WTC11 (cell line): Measurements from ENCODE around the gene CSTF1. TPM values are rescaled to one million over a fixed set of nuclear protein-coding genes. Genes with fewer than 3 reads are reported as not detected.

Source experiments
- ATAC-seq: fragments of 200-7000 bp; cut with Tn5 transposase; 2 replicates; pipeline ENCODE4 v1.10.0; 2021; ENCODE audit warnings: mild to moderate bottlenecking, moderate library complexity
- CTCF ChIA-PET: fragments of 300-600 bp; sonication (Branson Sonifier 250); formaldehyde crosslinking; loops from one replicate; lab custom pipeline; 2021; ENCODE audit warnings: antibody characterized with exemption; lab: Charles Lee
- POLR2A ChIA-PET: fragments of 350-600 bp; sonication (Branson Sonifier 250); formaldehyde crosslinking; loops from one replicate; lab custom pipeline; 2021; ENCODE audit warnings: antibody characterized with exemption; lab: Charles Lee
- DNase-seq: peaks from one replicate; pipeline ENCODE4 v3.0.0; 2021; ENCODE audit warnings: low spot score
- H3K27ac Mint-ChIP-seq: 2 replicates; pipeline ENCODE4 v1.8.0; 2021; ENCODE audit warnings: mixed read lengths
- H3K27me3 Mint-ChIP-seq: 2 replicates; pipeline ENCODE4 v1.8.0; 2021; ENCODE audit warnings: low read depth, mild to moderate bottlenecking, moderate library complexity, mixed read lengths
- H3K36me3 Mint-ChIP-seq: 2 replicates; pipeline ENCODE4 v1.8.0; 2021; ENCODE audit warnings: mixed read lengths
- H3K4me1 Mint-ChIP-seq: 2 replicates; pipeline ENCODE4 v1.8.0; 2022; ENCODE audit warnings: mixed read lengths
- H3K4me3 Mint-ChIP-seq: 2 replicates; pipeline ENCODE4 v1.8.0; 2021; ENCODE audit warnings: mild to moderate bottlenecking, moderate library complexity, mixed read lengths
- H3K9me3 Mint-ChIP-seq: 2 replicates; pipeline ENCODE4 v1.8.0; 2021; ENCODE audit warnings: mixed read lengths
- ATF1 ChIP-seq: sonication (generic); formaldehyde crosslinking; IDR thresholded peaks from 2 replicates; pipeline ENCODE4 v1.8.1; 2023; ENCODE audit warnings: mild to moderate bottlenecking, moderate library complexity, missing genetic modification reagents
- ESRRA ChIP-seq: sonication (generic); formaldehyde crosslinking; IDR thresholded peaks from 2 replicates; pipeline ENCODE4 v1.8.1; 2022; ENCODE audit warnings: mild to moderate bottlenecking, missing genetic modification reagents, borderline replicate concordance
- GTF2I ChIP-seq: fragments of 250-450 bp; sonication (Bioruptor Pico); conservative IDR thresholded peaks from 2 replicates; pipeline ENCODE4 v1.4.0; 2021; ENCODE audit warnings: mild to moderate bottlenecking
- MXD4 ChIP-seq: fragments of 250-450 bp; sonication (Bioruptor Pico); IDR thresholded peaks from 2 replicates; pipeline ENCODE4 v1.8.0; 2021; ENCODE audit warnings: mild to moderate bottlenecking, moderate library complexity, borderline replicate concordance
- MYBL2 ChIP-seq: sonication (generic); formaldehyde crosslinking; IDR thresholded peaks from 2 replicates; pipeline ENCODE4 v1.8.1; 2023; ENCODE audit warnings: mild to moderate bottlenecking, moderate library complexity, missing genetic modification reagents
- NFYB ChIP-seq: sonication (generic); formaldehyde crosslinking; conservative IDR thresholded peaks from 2 replicates; pipeline ENCODE4 v1.8.0; 2022; ENCODE audit warnings: low read depth, missing genetic modification reagents
- RELA ChIP-seq: sonication (generic); formaldehyde crosslinking; IDR thresholded peaks from 2 replicates; pipeline ENCODE4 v1.8.1; 2022; ENCODE audit warnings: missing genetic modification reagents, mild to moderate bottlenecking, borderline replicate concordance
- SOX15 ChIP-seq: fragments of 250-450 bp; sonication (Bioruptor Pico); IDR thresholded peaks from 2 replicates; pipeline ENCODE4 v1.9.0; 2021; ENCODE audit warnings: mild to moderate bottlenecking
- TCF7 ChIP-seq: sonication (generic); formaldehyde crosslinking; IDR thresholded peaks from 2 replicates; pipeline ENCODE4 v1.8.0; 2022; ENCODE audit warnings: mild to moderate bottlenecking, low read depth, missing genetic modification reagents, moderate library complexity
- TEAD4 ChIP-seq: sonication (generic); formaldehyde crosslinking; IDR thresholded peaks from 2 replicates; pipeline ENCODE4 v1.8.0; 2022; ENCODE audit warnings: mild to moderate bottlenecking, missing genetic modification reagents
- ZNF121 ChIP-seq: sonication (generic); formaldehyde crosslinking; IDR thresholded peaks from 2 replicates; pipeline ENCODE4 v1.8.0; 2023; ENCODE audit warnings: missing genetic modification reagents
- ZNF263 ChIP-seq: sonication (generic); formaldehyde crosslinking; IDR thresholded peaks from 2 replicates; pipeline ENCODE4 v1.8.1; 2022; ENCODE audit warnings: low read depth, mild to moderate bottlenecking, moderate library complexity, missing genetic modification reagents
- ZNF317 ChIP-seq: sonication (generic); formaldehyde crosslinking; IDR thresholded peaks from 2 replicates; pipeline ENCODE4 v1.8.1; 2023; ENCODE audit warnings: low read depth, mild to moderate bottlenecking, moderate library complexity, missing genetic modification reagents, borderline replicate concordance
- ZNF423 ChIP-seq: fragments of 250-450 bp; sonication (Bioruptor Pico); IDR thresholded peaks from 2 replicates; pipeline ENCODE4 v2.1.2; 2022; ENCODE audit warnings: mild to moderate bottlenecking, moderate library complexity
- total RNA-seq: library from RNA; stranded (reverse); gene quantifications from 3 replicates; pipeline ENCODE4 v1.2.3, GENCODE V29; 2021
- TF ChIP-seq, protein P1 (sequence below): sonication (generic); formaldehyde crosslinking; IDR thresholded peaks from 2 replicates; pipeline ENCODE4 v1.8.1; 2022; ENCODE audit warnings: low read depth, missing genetic modification reagents, borderline replicate concordance
- TF ChIP-seq, protein P2 (sequence below): sonication (generic); formaldehyde crosslinking; IDR thresholded peaks from 2 replicates; pipeline ENCODE4 v1.8.0; 2023; ENCODE audit warnings: missing genetic modification reagents
- TF ChIP-seq, protein P3 (sequence below): sonication (generic); formaldehyde crosslinking; IDR thresholded peaks from 2 replicates; pipeline ENCODE4 v1.8.0; 2023; ENCODE audit warnings: missing genetic modification reagents, mild to moderate bottlenecking, borderline replicate concordance
- TF ChIP-seq, protein P4 (sequence below): sonication (generic); formaldehyde crosslinking; IDR thresholded peaks from 2 replicates; pipeline ENCODE4 v1.8.0; 2022; ENCODE audit warnings: missing genetic modification reagents
- TF ChIP-seq, protein P5 (sequence below): sonication (generic); formaldehyde crosslinking; IDR thresholded peaks from 2 replicates; pipeline ENCODE4 v1.8.0; 2022; ENCODE audit warnings: mild to moderate bottlenecking, missing genetic modification reagents
- TF ChIP-seq, protein P6 (sequence below): sonication (generic); formaldehyde crosslinking; IDR thresholded peaks from 2 replicates; pipeline ENCODE4 v1.8.0; 2022; ENCODE audit warnings: mild to moderate bottlenecking, missing genetic modification reagents

CSTF1 gene
- total RNA-seq, 1 experiment from 2014 or later: 58.5 TPM

DNA sequence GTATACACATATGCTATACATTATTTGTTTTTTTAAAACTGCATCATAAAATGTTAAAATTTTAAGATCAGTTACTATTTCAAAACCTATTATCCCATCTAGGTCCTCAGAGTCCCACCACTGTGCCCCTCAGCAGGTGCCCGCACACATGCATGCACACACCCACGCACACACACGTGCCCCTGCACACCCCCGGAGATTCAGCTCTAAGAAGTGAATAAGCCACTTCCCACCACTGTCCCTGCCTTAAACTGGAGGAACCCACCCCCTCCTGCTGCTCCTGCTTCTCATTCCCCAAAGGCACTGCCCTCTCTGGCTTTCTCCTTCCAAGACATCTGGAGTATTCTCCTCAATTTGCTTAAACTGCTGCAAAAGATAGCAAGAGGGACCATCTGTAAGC is 39.1 kb upstream of the CSTF1 start:
- no peak overlapping the region for H3K27ac Mint-ChIP-seq
- POLR2A ChIA-PET: interaction anchor here (0.7 kb wide), 1 partner anchor 1689 kb away, joined by 5 read pairs; no protein-coding TSS in a partner anchor

More for the DNA sequence above, 39.1 kb upstream of the CSTF1 start:
- Mint-ChIP-seq H3K4me3 (no peak overlapping the region), H3K9me3 (0 out of 2 replicates have a peak, but pooled peaks cover 4% of the 10 kb centered on the region), H3K27me3 (peaks cover 58% of the 10 kb centered on the region), H3K4me1 (peaks cover 14% of the 10 kb centered on the region), H3K36me3 (no peaks in the 10 kb centered on the region)
- CTCF ChIA-PET: no interaction called here
- TF ChIP-seq MXD4 (no peak), RELA (no peak), GTF2I (no peak), ZNF121 (CRISPR knock-in tag) (no peak), TCF7 (CRISPR knock-in tag) (no peak), SOX15 (no peak), ZNF317 (CRISPR knock-in tag) (no peak), MYBL2 (CRISPR knock-in tag) (no peak), NFYB (CRISPR knock-in tag) (no peak), ESRRA (CRISPR knock-in tag) (no peak), ZNF263 (CRISPR knock-in tag) (no peak), ZNF423 (CRISPR knock-in tag) (no peak), TEAD4 (CRISPR knock-in tag) (no peak), ATF1 (CRISPR knock-in tag) (no peak)
- TF ChIP-seq, protein P1, sequence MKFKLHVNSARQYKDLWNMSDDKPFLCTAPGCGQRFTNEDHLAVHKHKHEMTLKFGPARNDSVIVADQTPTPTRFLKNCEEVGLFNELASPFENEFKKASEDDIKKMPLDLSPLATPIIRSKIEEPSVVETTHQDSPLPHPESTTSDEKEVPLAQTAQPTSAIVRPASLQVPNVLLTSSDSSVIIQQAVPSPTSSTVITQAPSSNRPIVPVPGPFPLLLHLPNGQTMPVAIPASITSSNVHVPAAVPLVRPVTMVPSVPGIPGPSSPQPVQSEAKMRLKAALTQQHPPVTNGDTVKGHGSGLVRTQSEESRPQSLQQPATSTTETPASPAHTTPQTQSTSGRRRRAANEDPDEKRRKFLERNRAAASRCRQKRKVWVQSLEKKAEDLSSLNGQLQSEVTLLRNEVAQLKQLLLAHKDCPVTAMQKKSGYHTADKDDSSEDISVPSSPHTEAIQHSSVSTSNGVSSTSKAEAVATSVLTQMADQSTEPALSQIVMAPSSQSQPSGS: no peak
- TF ChIP-seq, protein P2, sequence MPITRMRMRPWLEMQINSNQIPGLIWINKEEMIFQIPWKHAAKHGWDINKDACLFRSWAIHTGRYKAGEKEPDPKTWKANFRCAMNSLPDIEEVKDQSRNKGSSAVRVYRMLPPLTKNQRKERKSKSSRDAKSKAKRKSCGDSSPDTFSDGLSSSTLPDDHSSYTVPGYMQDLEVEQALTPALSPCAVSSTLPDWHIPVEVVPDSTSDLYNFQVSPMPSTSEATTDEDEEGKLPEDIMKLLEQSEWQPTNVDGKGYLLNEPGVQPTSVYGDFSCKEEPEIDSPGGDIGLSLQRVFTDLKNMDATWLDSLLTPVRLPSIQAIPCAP (CRISPR knock-in tag): no peak
- TF ChIP-seq, protein P3, sequence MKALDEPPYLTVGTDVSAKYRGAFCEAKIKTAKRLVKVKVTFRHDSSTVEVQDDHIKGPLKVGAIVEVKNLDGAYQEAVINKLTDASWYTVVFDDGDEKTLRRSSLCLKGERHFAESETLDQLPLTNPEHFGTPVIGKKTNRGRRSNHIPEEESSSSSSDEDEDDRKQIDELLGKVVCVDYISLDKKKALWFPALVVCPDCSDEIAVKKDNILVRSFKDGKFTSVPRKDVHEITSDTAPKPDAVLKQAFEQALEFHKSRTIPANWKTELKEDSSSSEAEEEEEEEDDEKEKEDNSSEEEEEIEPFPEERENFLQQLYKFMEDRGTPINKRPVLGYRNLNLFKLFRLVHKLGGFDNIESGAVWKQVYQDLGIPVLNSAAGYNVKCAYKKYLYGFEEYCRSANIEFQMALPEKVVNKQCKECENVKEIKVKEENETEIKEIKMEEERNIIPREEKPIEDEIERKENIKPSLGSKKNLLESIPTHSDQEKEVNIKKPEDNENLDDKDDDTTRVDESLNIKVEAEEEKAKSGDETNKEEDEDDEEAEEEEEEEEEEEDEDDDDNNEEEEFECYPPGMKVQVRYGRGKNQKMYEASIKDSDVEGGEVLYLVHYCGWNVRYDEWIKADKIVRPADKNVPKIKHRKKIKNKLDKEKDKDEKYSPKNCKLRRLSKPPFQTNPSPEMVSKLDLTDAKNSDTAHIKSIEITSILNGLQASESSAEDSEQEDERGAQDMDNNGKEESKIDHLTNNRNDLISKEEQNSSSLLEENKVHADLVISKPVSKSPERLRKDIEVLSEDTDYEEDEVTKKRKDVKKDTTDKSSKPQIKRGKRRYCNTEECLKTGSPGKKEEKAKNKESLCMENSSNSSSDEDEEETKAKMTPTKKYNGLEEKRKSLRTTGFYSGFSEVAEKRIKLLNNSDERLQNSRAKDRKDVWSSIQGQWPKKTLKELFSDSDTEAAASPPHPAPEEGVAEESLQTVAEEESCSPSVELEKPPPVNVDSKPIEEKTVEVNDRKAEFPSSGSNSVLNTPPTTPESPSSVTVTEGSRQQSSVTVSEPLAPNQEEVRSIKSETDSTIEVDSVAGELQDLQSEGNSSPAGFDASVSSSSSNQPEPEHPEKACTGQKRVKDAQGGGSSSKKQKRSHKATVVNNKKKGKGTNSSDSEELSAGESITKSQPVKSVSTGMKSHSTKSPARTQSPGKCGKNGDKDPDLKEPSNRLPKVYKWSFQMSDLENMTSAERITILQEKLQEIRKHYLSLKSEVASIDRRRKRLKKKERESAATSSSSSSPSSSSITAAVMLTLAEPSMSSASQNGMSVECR (CRISPR knock-in tag): no peak
- TF ChIP-seq, protein P4, sequence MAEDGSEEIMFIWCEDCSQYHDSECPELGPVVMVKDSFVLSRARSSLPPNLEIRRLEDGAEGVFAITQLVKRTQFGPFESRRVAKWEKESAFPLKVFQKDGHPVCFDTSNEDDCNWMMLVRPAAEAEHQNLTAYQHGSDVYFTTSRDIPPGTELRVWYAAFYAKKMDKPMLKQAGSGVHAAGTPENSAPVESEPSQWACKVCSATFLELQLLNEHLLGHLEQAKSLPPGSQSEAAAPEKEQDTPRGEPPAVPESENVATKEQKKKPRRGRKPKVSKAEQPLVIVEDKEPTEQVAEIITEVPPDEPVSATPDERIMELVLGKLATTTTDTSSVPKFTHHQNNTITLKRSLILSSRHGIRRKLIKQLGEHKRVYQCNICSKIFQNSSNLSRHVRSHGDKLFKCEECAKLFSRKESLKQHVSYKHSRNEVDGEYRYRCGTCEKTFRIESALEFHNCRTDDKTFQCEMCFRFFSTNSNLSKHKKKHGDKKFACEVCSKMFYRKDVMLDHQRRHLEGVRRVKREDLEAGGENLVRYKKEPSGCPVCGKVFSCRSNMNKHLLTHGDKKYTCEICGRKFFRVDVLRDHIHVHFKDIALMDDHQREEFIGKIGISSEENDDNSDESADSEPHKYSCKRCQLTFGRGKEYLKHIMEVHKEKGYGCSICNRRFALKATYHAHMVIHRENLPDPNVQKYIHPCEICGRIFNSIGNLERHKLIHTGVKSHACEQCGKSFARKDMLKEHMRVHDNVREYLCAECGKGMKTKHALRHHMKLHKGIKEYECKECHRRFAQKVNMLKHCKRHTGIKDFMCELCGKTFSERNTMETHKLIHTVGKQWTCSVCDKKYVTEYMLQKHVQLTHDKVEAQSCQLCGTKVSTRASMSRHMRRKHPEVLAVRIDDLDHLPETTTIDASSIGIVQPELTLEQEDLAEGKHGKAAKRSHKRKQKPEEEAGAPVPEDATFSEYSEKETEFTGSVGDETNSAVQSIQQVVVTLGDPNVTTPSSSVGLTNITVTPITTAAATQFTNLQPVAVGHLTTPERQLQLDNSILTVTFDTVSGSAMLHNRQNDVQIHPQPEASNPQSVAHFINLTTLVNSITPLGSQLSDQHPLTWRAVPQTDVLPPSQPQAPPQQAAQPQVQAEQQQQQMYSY (CRISPR knock-in tag): no peak
- TF ChIP-seq, protein P5, sequence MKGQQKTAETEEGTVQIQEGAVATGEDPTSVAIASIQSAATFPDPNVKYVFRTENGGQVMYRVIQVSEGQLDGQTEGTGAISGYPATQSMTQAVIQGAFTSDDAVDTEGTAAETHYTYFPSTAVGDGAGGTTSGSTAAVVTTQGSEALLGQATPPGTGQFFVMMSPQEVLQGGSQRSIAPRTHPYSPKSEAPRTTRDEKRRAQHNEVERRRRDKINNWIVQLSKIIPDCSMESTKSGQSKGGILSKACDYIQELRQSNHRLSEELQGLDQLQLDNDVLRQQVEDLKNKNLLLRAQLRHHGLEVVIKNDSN (CRISPR knock-in tag): no peak
- TF ChIP-seq, protein P6, sequence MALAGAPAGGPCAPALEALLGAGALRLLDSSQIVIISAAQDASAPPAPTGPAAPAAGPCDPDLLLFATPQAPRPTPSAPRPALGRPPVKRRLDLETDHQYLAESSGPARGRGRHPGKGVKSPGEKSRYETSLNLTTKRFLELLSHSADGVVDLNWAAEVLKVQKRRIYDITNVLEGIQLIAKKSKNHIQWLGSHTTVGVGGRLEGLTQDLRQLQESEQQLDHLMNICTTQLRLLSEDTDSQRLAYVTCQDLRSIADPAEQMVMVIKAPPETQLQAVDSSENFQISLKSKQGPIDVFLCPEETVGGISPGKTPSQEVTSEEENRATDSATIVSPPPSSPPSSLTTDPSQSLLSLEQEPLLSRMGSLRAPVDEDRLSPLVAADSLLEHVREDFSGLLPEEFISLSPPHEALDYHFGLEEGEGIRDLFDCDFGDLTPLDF (CRISPR knock-in tag): no peak
- ATAC-seq: no peak
- DNase-seq: no peak
